KOPT-K1 (cell line): ENCODE data around the gene STPG1.

Experiments
- H3K27ac ChIP-seq: fragments of 200-600 bp; sonication (generic); 2 replicates; pipeline ENCODE4 v1.5.1; 2016; ENCODE audit warnings: antibody characterized with exemption, mild to moderate bottlenecking, low read depth, low read length; ENCODE audit not compliant: poor library complexity, severe bottlenecking
- H3K36me3 ChIP-seq: fragments of 200-600 bp; sonication (generic); 2 replicates; pipeline ENCODE4 v1.5.1; 2017; ENCODE audit warnings: antibody characterized with exemption, mild to moderate bottlenecking, low read length, moderate library complexity; ENCODE audit not compliant: insufficient read depth
- H3K9me3 ChIP-seq: fragments of 200-600 bp; sonication (generic); 2 replicates; pipeline ENCODE4 v1.5.1; 2017; ENCODE audit warnings: antibody characterized with exemption, low read length, mild to moderate bottlenecking; ENCODE audit not compliant: insufficient read depth, poor library complexity, severe bottlenecking

Gene STPG1

DNA sequence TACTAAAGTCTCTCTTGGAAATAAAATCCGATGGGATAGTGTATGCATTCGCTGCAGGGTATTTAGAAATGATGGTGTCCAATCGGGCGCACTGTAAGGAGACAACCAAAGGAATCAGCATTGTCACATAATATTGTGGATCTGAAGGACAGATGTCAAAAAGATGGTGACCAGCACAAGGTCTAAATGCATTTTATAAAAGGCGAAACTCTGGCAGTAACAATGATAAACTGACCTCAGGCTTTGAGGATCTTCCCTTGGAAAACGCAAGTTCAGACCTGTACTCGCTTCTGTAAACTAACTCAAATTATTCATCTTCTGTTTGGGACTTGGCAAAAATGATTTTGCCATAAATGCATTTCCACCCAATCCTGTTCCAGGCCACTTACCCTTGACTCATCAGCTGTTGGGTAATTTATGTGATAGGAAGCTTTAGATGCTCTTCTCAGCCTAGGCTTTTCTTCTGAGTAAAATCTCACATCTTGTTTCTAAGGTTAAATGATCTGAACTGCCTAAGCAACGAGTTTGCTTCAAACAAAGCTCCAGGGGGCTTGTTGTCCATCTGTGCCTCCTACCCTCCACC lies 33.8 kb downstream of the STPG1 start:
- no peak overlapping the region for H3K27ac ChIP-seq
- no peaks in the 10 kb centered on the region for H3K36me3 ChIP-seq
- no peaks in the 10 kb centered on the region for H3K9me3 ChIP-seq

DNA sequence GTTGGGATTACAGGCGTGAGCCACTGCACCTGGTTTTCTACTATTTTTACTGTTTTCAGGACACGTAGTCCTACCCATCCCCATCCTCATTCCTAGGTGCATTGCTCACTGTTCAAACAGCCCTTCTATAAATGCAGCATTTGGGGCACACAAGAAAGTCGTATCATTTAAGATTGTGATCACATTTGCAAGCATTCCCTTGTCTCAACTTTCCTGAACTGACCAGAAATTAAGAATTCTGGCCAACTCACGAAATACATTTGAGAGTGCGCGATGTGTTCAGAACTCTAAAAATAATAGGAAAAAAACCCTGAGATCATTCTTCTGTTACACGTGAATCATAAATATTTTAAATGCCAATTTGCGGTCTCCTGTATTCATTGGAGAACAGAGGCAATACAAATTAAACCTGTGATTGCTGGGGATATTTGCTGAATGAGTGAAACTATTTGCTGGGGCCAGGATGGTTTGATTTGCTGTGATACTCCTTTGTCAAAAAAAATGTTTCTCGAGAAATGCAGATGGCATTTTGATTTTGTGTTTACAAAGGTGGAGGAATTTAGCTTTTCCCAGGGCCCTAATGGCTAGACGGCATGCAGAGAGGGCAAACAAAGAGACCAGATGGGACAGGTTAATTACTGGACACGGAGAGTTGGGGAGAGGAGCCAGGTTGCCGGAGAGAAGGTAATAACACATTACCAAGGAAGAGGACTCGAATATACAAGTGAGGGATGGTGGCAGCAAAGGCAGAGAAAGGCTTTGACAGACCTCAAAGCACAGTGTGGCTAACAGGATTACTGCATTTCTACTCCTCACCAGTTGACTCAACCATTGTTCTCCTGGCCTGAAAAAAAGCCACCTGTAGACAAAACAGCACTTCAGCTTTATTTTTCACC lies 38.4 kb downstream of the STPG1 start:
- no peaks in the 10 kb centered on the region for H3K9me3 ChIP-seq
- no peak overlapping the region for H3K27ac ChIP-seq
- H3K36me3 ChIP-seq, result no peaks in the 10 kb centered on the region

GRCh38 chr1:24373710-24374109 lies 39.9 kb downstream of the STPG1 start:
- H3K36me3 ChIP-seq, result no peaks in the 10 kb centered on the region
- no peak overlapping the region for H3K27ac ChIP-seq
- H3K9me3 ChIP-seq, result no peaks in the 10 kb centered on the region

GRCh38 chr1:24373044-24373443 lies 40.5 kb downstream of the STPG1 start:
- no peak overlapping the region for H3K27ac ChIP-seq
- H3K9me3 ChIP-seq, result no peaks in the 10 kb centered on the region
- no peaks in the 10 kb centered on the region for H3K36me3 ChIP-seq

GRCh38 chr1:24369801-24370200 lies 43.8 kb downstream of the STPG1 start:
- Histone ChIP-seq H3K9me3 (no peaks in the 10 kb centered on the region), H3K36me3 (no peaks in the 10 kb centered on the region), H3K27ac (no peak overlapping the region)

DNA sequence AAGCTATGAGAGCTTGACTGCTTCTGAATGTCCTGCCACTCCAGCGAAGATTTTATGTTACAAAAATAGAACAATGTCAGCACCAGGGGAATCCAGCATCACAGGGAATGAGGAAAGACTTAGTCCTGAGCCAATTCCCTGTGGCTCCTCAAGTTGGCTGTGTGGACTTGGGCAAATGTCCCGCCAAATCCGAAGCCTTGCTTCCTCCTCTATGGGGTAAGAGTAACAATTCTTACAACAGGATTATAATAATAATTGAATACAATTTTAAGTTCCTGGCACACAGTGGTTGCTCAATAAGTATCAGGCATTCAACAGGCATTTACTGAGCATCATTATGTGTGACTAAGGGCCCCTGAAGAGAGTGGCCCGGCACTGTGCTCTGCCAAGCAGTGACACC lies 44.4 kb downstream of the STPG1 start:
- Histone ChIP-seq H3K9me3 (no peaks in the 10 kb centered on the region), H3K36me3 (no peaks in the 10 kb centered on the region), H3K27ac (no peak overlapping the region)

DNA sequence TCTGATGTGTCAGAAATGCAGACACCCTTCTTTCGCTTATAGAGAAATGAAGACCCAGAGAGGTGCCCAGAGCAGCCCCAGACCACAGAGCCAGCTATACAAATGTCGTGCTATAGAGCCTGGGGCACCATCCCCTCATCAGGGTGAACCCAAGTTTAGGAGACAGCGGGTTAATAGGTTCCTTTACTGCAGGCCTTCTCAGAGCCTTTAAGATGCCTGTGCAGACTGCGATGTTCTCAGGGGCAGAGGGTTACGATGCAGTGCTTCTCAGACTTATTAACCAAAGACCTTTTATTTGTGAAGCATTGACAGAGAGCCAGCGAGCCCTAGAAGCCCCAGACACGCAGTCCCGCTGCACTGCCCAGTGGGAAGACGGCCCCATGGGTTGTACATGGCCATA lies 46.9 kb downstream of the STPG1 start:
- Histone ChIP-seq H3K9me3 (no peaks in the 10 kb centered on the region), H3K36me3 (no peaks in the 10 kb centered on the region), H3K27ac (no peak overlapping the region)

DNA sequence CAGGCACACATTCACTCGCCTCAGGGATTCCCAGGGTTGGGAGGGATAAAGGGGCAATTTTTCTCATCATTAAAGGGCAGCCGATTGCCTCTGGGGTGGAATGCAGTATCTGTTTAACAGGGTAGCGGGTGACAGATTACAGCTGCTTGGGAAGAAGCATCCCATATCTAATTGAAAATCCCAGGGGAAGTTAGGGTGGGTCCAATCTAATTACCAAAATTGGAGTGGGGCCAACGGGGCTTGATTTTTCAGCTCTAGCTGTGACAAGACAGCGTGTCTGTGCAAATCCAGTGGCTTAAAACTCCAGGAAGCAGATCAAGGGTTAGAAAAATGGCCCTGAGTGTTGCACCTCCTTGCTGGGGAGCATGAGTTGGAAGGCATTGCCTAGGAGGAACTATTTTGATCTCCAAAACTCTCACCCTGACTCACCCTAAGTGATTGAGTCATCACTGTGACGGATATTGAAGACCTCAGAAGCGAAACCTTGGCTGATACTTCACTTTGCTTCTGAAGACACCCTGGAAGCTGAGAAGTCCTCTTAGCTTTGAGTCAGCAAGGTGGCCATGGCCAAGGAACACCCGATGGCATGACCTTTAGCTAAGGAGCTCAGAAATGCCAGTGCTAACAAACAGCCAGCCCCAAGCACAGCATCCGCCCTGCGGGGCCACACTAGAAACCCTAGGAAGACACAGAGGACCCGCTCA lies 48.5 kb downstream of the STPG1 start:
- no peaks in the 10 kb centered on the region for H3K36me3 ChIP-seq
- no peak overlapping the region for H3K27ac ChIP-seq
- no peaks in the 10 kb centered on the region for H3K9me3 ChIP-seq

- H3K27ac ChIP-seq, result no peak overlapping the region
- H3K9me3 ChIP-seq, result no peaks in the 10 kb centered on the region
- no peaks in the 10 kb centered on the region for H3K36me3 ChIP-seq
Observed at GRCh38 chr1:24364605-24364974, 49.0 kb downstream of the STPG1 start.

- no peak overlapping the region for H3K27ac ChIP-seq
- H3K9me3 ChIP-seq, result no peaks in the 10 kb centered on the region
- H3K36me3 ChIP-seq, result no peaks in the 10 kb centered on the region
Observed at GRCh38 chr1:24363994-24364393, 49.6 kb downstream of the STPG1 start.

DNA sequence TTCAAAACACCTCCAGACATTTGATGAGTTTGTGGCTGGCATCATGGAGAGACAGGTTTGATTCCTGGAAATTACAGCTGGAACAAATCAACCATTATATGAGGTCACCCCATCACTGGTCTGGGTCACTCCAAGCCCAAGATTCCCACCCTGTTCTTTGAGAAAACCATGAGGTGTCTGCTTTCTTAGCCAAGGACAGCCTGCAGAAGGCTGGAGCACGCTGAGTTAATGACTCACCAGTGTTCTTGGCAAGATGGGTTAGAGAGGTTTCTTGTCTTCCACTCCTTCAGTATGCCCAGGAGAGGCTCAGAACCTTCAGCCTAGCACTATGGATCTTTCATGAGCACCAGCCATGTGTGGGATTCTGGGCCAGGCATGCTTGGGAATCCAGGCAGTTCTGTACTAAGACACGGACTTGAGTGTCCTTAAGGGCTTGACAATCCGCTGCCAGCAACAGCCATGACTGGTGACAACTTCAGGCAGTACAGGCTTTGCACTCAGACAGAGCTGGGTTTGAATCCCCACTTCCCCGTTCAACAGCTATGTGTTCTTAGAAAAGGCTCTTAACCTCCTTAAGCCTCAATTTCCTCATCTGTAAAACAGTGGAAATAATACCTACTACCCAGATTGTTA lies 50.5 kb downstream of the STPG1 start:
- Histone ChIP-seq H3K9me3 (no peaks in the 10 kb centered on the region), H3K27ac (no peak overlapping the region), H3K36me3 (no peaks in the 10 kb centered on the region)

DNA sequence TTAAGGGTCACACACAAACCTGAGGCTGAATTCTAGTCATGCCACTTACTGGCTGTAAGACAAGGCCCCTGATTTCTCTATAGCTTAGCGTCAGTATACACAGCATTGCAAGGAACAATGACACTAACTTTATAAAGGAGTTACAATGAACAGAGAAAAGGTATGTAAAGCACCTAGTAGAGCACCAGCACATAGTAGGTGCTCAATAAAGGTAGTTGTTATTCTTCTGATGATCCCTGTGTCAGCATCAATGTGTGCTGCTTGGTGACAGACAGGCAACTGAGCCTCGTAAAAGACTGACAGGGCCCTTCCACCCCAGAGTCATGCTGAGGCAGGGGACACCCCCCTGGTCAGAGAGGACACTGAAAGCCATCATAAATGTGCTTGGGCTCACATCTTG lies 51.2 kb downstream of the STPG1 start:
- Histone ChIP-seq H3K27ac (no peak overlapping the region), H3K9me3 (no peaks in the 10 kb centered on the region), H3K36me3 (no peaks in the 10 kb centered on the region)

DNA sequence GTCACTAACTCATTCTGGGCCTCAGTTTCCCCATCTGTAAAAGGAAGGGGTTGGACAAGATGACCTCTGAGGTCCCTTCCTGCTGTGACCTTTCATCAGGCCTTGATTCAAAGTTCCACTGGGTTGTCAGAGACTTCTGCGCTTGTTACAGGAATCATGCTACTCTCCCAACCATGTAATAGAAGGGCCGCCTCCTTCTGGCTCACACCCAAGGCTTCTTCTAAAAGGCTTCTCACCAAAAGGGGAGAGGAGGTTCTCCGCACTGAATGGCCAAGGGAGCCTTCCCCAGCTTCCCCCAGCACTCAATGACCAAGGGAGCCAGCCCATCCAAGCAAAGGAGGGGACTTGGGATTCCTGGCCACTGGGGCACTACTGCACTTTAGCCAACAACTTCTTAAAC lies 51.8 kb downstream of the STPG1 start:
- Histone ChIP-seq H3K36me3 (no peaks in the 10 kb centered on the region), H3K9me3 (no peaks in the 10 kb centered on the region), H3K27ac (no peak overlapping the region)

DNA sequence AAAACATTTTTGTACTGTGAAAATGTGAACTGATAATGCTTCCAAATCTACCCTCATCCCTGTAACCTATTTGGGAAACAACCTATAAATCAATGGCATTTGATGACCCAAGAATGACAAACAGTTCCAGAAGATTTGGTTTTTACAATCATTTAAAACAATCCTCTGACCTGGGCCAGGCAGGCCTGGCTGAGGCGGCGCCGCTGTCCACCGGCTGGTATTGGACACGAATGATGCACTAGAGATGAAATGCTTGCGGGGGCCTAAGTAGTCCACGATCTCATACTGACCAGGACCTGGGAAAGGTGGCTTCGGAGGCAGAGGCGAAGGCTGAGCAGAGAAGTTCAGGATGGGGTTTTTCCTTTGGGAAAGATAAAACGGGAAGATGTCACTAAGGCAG lies 52.9 kb downstream of the STPG1 start:
- Histone ChIP-seq H3K27ac (no peak overlapping the region), H3K9me3 (no peaks in the 10 kb centered on the region), H3K36me3 (no peaks in the 10 kb centered on the region)

- Histone ChIP-seq H3K36me3 (no peaks in the 10 kb centered on the region), H3K27ac (no peak overlapping the region), H3K9me3 (no peaks in the 10 kb centered on the region)
Observed at GRCh38 chr1:24357038-24357437, 56.5 kb downstream of the STPG1 start.
